Upper lobe of left lung (tissue), 6 donors: ENCODE results near the gene ZNF479. TPM values are rescaled to one million over a fixed set of nuclear protein-coding genes. Genes with fewer than 3 reads are reported as not detected.
"Not testable (repeated sequence)": the region's sequence is repeated elsewhere in the genome, so short reads cannot be mapped to it uniquely, and the experiment has no call there.

Source experiments
- ATAC-seq, 2 donors: fragments of 200-7000 bp; cut with Tn5 transposase; one replicate each; pipeline ENCODE4 v1.9.1; 2022; ENCODE audit warnings: mild to moderate bottlenecking in 2 of 2, moderate library complexity in 2 of 2; ENCODE audit not compliant: low FRiP score in 2 of 2
- DNase-seq, 2 donors: peaks; one replicate each; pipeline ENCODE4 v3.0.0-alpha.2; 2019 to 2020
- H3K27ac ChIP-seq, 4 donors: fragments of 200-600 bp; sonication (generic); one replicate each; pipeline ENCODE4 v1.5.1; 2016 to 2019
- H3K27me3 ChIP-seq, 4 donors: fragments of 200-600 bp; sonication (generic); one replicate each; pipeline ENCODE4 v1.5.1; 2017 to 2019
- H3K36me3 ChIP-seq, 4 donors: fragments of 200-600 bp; sonication (generic); one replicate each; pipeline ENCODE4 v1.5.1; 2016 to 2019
- H3K4me1 ChIP-seq, 4 donors: fragments of 200-600 bp; sonication (generic); one replicate each; pipeline ENCODE4 v1.5.1; 2018 to 2019
- H3K4me3 ChIP-seq, 4 donors: fragments of 200-600 bp; sonication (generic); one replicate each; pipeline ENCODE4 v1.5.1; 2017 to 2019; ENCODE audit warnings: mild to moderate bottlenecking in 2 of 4, moderate library complexity in 1 of 4
- H3K9me3 ChIP-seq, 4 donors: fragments of 200-600 bp; sonication (generic); one replicate each; pipeline ENCODE4 v1.5.1; 2018 to 2019
- EP300 ChIP-seq, 4 donors: sonication (generic); formaldehyde crosslinking; IDR thresholded peaks; one replicate each; pipeline ENCODE4 v1.5.1; 2017; ENCODE audit warnings: antibody characterized with exemption in 4 of 4, control low read depth in 2 of 4
- POLR2A ChIP-seq, 4 donors: fragments of 450-650 bp; IDR thresholded peaks; one replicate each; pipeline ENCODE4 v1.5.1; 2016 to 2017; ENCODE audit warnings: antibody characterized with exemption in 4 of 4, mild to moderate bottlenecking in 2 of 4
- POLR2AphosphoS5 ChIP-seq, 2 donors: sonication (generic); formaldehyde crosslinking; IDR thresholded peaks; one replicate each; pipeline ENCODE4 v1.5.1; 2017; ENCODE audit warnings: antibody characterized with exemption in 2 of 2
- WGBS, 2 donors: methylation state at CpG; one replicate each; pipeline ENCODE4 v1.1.5; 2017 to 2018; 5-methylcytosine and 5-hydroxymethylcytosine counted together
- total RNA-seq, 6 donors: library from RNA; depleted of rRNA in 4 of 6; stranded (reverse); fragments of >200 nt in 4 of 6; gene quantifications; one replicate each; pipeline versions ENCODE4 v1.1.0 to v1.2.1, GENCODE V29; 2016 to 2021
- TF ChIP-seq, protein P1 (sequence below), 6 experiments: fragments of 450-650 bp in 4 of 6; fragments of 200-600 bp in 2 of 6; sonication (generic) in 2 of 6; IDR thresholded peaks; one replicate each; pipeline ENCODE4 v1.5.1; 2016 to 2019; ENCODE audit warnings: antibody characterized with exemption in 6 of 6
- donor health status: DM: no; HTN: no; CAD: no; lungs with moderate emphysema.
- donor health status: DM: no; HTN: yes; CAD: no; lungs with severe emphysema.

The ZNF479 gene
- total RNA-seq, 6 donors from 2014 or later: not detected

DNA sequence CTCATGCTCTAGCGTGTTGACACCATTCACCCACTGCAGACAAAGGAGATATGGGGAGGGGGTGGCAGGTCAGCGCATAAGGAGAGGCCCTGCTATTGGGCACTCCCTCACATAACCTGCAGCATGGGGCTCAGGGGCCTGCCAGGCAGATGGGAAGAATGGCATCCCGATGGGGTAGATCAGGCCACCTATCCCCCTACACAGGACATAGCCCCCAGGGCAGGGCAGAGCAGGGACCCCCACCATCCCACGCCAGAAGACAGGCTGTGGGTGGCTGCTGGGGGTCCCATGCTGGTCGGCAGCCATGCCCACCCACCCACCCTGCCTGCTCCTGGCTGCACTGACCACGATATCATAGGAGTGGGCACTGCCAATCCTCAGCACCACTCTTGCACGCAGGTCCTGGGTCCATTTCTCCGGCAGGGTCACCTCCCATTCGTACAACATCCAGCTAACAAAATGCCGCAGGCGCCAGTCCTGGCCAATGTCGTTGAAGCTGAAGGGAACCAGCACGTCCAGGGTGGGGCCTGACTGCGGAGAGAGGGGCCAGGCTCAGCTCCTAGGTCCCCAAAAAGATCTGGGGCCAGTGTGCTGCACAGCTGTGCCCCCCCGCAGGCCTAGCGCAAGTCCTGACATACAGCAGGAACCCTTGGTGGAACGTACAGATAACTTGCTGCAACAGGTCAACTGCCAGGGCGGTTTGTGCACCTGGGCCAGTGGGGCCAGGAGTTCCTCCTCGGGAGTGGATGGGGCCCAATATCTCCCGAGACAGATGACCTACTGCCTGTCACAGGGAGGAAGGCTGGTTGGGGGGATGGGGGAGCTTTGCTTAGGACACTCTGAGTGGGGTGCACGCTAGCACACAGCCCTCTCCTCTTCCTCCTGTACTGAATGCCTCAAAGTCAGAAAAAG, 45.9 kb upstream of the ZNF479 start:
- WGBS, 2 donors: 83 to 84% methylated on average over 7 to 19 of the region's 21 CpGs
- Histone ChIP-seq H3K9me3 (peaks cover 0 to 70% (median 43%) of the 10 kb centered on the region in 4 donors), H3K36me3 (no peaks in the 10 kb centered on the region), H3K4me3 (no peak overlapping the region), H3K4me1 (no peaks in the 10 kb centered on the region), H3K27ac (no peak overlapping the region), H3K27me3 (no peaks in the 10 kb centered on the region)
- ATAC-seq (no peak), DNase-seq (peak in 1 of 2 donors; percentile 61)
- TF ChIP-seq EP300 (IDR thresholded peaks at IDR 0.05) (no peak), POLR2A (IDR thresholded peaks at IDR 0.05) (no peak)

DNA sequence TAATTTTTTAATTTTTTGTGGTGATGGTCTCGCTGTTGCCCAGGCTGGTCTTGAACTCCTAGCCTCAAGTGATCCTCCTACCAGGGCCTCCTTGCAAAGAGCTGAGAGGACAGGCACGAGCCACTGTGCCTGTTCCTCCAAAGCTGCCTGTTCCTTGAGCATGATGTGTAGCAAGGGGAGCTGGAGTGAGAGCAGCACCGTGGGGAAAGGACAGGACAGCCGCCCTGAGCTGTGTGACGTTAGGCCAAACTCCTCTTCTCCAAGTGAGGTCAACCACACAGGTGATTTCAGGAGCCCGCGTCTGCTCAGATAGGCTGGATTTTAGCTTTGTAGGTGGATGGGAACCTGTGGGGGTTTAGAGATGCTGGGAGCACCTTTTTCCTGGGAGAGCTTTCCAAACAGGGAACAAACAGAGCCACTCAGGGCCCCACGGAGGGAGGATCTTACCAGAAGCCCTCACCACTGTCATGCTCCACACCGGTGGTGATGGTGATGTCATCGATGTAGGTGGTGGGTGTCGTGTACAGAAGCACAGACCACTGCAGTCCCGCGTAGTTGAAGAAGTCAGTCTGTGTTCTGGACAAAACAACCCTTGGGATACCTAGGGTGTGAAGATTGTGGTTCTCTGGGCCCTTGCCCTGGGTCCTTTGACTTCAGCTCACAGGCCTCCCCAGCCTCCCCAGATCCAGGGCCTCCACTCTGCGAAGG, 44.8 kb upstream of the ZNF479 start:
- peaks cover 0 to 59% (median 39%) of the 10 kb centered on the region in 4 donors for H3K9me3 ChIP-seq
- no peak for ATAC-seq
- H3K27ac ChIP-seq: no peak overlapping the region
- TF ChIP-seq, protein P1, sequence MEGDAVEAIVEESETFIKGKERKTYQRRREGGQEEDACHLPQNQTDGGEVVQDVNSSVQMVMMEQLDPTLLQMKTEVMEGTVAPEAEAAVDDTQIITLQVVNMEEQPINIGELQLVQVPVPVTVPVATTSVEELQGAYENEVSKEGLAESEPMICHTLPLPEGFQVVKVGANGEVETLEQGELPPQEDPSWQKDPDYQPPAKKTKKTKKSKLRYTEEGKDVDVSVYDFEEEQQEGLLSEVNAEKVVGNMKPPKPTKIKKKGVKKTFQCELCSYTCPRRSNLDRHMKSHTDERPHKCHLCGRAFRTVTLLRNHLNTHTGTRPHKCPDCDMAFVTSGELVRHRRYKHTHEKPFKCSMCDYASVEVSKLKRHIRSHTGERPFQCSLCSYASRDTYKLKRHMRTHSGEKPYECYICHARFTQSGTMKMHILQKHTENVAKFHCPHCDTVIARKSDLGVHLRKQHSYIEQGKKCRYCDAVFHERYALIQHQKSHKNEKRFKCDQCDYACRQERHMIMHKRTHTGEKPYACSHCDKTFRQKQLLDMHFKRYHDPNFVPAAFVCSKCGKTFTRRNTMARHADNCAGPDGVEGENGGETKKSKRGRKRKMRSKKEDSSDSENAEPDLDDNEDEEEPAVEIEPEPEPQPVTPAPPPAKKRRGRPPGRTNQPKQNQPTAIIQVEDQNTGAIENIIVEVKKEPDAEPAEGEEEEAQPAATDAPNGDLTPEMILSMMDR (IDR thresholded peaks at IDR 0.05): no peak
- TF ChIP-seq EP300 (IDR thresholded peaks at IDR 0.05) (no peak), POLR2AphosphoS5 (IDR thresholded peaks at IDR 0.05) (no peak), POLR2A (IDR thresholded peaks at IDR 0.05) (no peak)
- H3K4me1 ChIP-seq: no peaks in the 10 kb centered on the region
- H3K27me3 ChIP-seq: no peaks in the 10 kb centered on the region
- no peak for DNase-seq
- WGBS, 2 donors: 84 to 87% methylated on average over 14 of the region's 14 CpGs
- H3K36me3 ChIP-seq: no peaks in the 10 kb centered on the region
- no peak overlapping the region for H3K4me3 ChIP-seq

DNA sequence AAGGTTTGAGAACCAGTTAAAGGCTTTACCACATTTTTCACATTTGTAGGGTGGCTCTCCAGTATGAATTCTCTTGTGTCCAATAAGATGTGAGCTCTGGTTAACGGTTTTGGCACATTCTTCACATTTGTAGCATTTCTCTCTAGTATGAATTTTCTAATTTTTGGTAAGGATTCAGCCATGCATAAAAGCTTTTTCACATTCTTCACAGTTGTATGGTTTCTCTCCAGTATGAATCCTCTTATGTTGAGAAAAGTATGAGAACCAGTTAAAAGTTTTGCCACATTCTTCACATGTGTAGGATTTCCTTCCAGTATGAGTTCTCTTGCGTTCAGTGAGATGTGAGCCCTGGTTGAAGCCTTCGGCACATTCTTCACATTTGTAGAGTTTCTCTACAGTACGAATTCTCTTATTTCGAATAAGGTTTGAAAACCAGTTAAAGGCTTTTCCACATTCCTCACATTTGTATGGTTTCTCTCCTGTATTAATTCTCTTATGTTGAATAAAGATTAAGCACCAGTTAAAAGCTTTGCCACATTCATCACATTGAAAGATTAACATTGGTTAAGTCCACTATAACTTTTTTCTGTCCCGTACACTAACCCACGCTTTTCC, 33.2 kb upstream of the ZNF479 start:
- H3K36me3 ChIP-seq: no peaks in the 10 kb centered on the region
- ATAC-seq (no peak), DNase-seq (no peak)
- H3K27ac ChIP-seq: no peak overlapping the region
- H3K4me3 ChIP-seq: no peak overlapping the region
- 79 to 84% methylated on average over 7 of the region's 7 CpGs for WGBS, 2 donors
- no peak for TF ChIP-seq POLR2A (IDR thresholded peaks at IDR 0.05)
- TF ChIP-seq EP300 (IDR thresholded peaks at IDR 0.05): no peak
- TF ChIP-seq, protein P1 (IDR thresholded peaks at IDR 0.05): no peak
- no peak for TF ChIP-seq POLR2AphosphoS5 (IDR thresholded peaks at IDR 0.05)
- H3K4me1 ChIP-seq: no peaks in the 10 kb centered on the region
- H3K27me3 ChIP-seq: no peaks in the 10 kb centered on the region
- H3K9me3 ChIP-seq: peaks cover 18 to 47% (median 33%) of the 10 kb centered on the region in 4 donors

DNA sequence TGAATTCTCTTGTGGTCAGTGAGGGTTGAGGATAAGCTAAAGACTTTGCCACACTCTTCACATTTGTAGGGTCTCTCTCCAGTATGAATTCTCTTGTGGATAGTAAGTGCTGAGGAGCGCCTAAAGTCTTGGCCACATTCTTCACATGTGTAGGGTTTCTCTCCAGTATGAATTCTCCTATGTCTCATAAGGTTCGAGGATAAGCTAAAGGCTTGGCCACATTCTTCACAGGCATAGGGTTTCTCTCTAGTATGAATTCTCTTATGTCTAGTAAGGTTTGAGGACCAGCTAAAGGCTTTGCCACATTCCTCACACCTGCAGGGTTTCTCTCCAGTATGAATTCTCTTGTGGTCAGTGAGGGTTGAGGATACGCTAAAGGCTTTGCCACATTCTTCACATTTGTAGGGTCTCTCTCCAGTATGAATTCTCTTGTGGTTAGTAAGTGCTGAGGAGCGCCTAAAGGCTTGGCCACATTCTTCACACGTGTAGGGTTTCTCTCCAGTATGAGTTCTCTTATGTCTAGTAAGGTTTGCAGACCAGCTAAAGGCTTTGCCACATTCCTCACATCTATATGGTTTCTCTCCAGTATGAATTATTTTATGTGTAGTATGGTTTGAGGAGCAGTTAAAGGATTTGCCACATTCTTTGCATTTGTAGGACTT, 12.0 kb downstream of the ZNF479 start:
- H3K4me3 ChIP-seq, H3K27me3 ChIP-seq, H3K27ac ChIP-seq, ATAC-seq, DNase-seq, H3K4me1 ChIP-seq, H3K36me3 ChIP-seq: not testable (repeated sequence)
- peaks cover 12 to 59% (median 33%) of the 10 kb centered on the region in 4 donors for H3K9me3 ChIP-seq
- 77 to 86% methylated on average over 4 of the region's 5 CpGs for WGBS, 2 donors
